GM10248 (cell line): ENCODE data around the gene GALNTL6.

Experiments used
- CTCF ChIA-PET: fragments of 300-600 bp; sonication (Branson Sonifier 250); formaldehyde crosslinking; extraction: SDS; loops from one replicate; lab custom pipeline; 2021; ENCODE audit warnings: antibody characterized with exemption; lab: Yijun Ruan, JAX
- POLR2A ChIA-PET: fragments of 350-650 bp; sonication (Branson Sonifier 250); formaldehyde crosslinking; extraction: SDS; loops from one replicate; lab custom pipeline; 2020; ENCODE audit warnings: antibody characterized with exemption; lab: Yijun Ruan, JAX
- DNase-seq: peaks from one replicate; pipeline ENCODE4 v3.0.0; 2012; ENCODE audit errors: extremely low spot score
- CTCF ChIP-seq: IDR thresholded peaks from 2 replicates; pipeline ENCODE4 v1.5.1; 2012; ENCODE audit warnings: mild to moderate bottlenecking, low read depth; ENCODE audit errors: extremely low read depth, missing control alignments, control extremely low read depth

Gene GALNTL6

GRCh38 chr4:172706000-172706399, 892.8 kb downstream of the GALNTL6 start:
- TF ChIP-seq CTCF, result no peak
- ChIA-PET POLR2A (no interaction called here), CTCF (interaction anchor here (1.0 kb wide), 1 partner anchor 16 kb away, joined by 3 read pairs; no protein-coding TSS in a partner anchor)
- DNase-seq, result no peak

GRCh38 chr4:172707622-172708021, 894.4 kb downstream of the GALNTL6 start:
- DNase-seq, result no peak
- CTCF ChIA-PET, result no interaction called here
- TF ChIP-seq CTCF, result no peak
- POLR2A ChIA-PET, result no interaction called here

GRCh38 chr4:172708184-172708583, 895.0 kb downstream of the GALNTL6 start:
- TF ChIP-seq CTCF, result no peak
- POLR2A ChIA-PET, result no interaction called here
- no peak for DNase-seq
- CTCF ChIA-PET, result no interaction called here

GRCh38 chr4:172709376-172709775, 896.2 kb downstream of the GALNTL6 start:
- ChIA-PET POLR2A (no interaction called here), CTCF (no interaction called here)
- no peak for TF ChIP-seq CTCF
- no peak for DNase-seq

- CTCF ChIA-PET, result no interaction called here
- POLR2A ChIA-PET, result no interaction called here
- no peak for DNase-seq
- no peak for TF ChIP-seq CTCF
Observed at GRCh38 chr4:172716291-172716690, 903.1 kb downstream of the GALNTL6 start.

GRCh38 chr4:172721659-172722058, 908.5 kb downstream of the GALNTL6 start:
- DNase-seq, result no peak

More at GRCh38 chr4:172721659-172722058, 908.5 kb downstream of the GALNTL6 start:
- no peak for TF ChIP-seq CTCF
- ChIA-PET POLR2A (no interaction called here), CTCF (interaction anchor here (1.0 kb wide), 1 partner anchor 16 kb away, joined by 3 read pairs; no protein-coding TSS in a partner anchor)
